GM19467 (cell line): ENCODE data around the gene LRP1B.

ENCODE experiments used
- ATAC-seq: cut with Tn5 transposase; IDR thresholded peaks from one replicate; pipeline ENCODE4 v1.9.1; 2021; ENCODE audit warnings: mild to moderate bottlenecking, moderate library complexity; ENCODE audit not compliant: unreplicated experiment

The LRP1B gene

GRCh38 chr2:141704541-141704940 lies 426.3 kb downstream of the LRP1B start:
- no peak for ATAC-seq

- no peak for ATAC-seq
Observed at GRCh38 chr2:141703501-141703900, 427.3 kb downstream of the LRP1B start.

- ATAC-seq: no peak
Observed at GRCh38 chr2:141701618-141702017, 429.2 kb downstream of the LRP1B start.

- ATAC-seq: no peak
Observed at GRCh38 chr2:141699573-141699972, 431.2 kb downstream of the LRP1B start.

GRCh38 chr2:141698500-141698899 lies 432.3 kb downstream of the LRP1B start:
- ATAC-seq: no peak

GRCh38 chr2:141697035-141697434 lies 433.8 kb downstream of the LRP1B start:
- no peak for ATAC-seq

- ATAC-seq: no peak
Observed at GRCh38 chr2:141694180-141694579, 436.6 kb downstream of the LRP1B start.

GRCh38 chr2:141692829-141693228 lies 438.0 kb downstream of the LRP1B start:
- ATAC-seq: no peak

GRCh38 chr2:141676139-141676538 lies 454.7 kb downstream of the LRP1B start:
- ATAC-seq: no peak

- ATAC-seq: no peak
Observed at GRCh38 chr2:141666191-141666590, 464.6 kb downstream of the LRP1B start.

- ATAC-seq: no peak
Observed at GRCh38 chr2:141660232-141660631, 470.6 kb downstream of the LRP1B start.

GRCh38 chr2:141654311-141654710 lies 476.5 kb downstream of the LRP1B start:
- ATAC-seq: no peak

- no peak for ATAC-seq
Observed at GRCh38 chr2:141653184-141653583, 477.6 kb downstream of the LRP1B start.

- ATAC-seq: no peak
Observed at GRCh38 chr2:141652308-141652707, 478.5 kb downstream of the LRP1B start.

GRCh38 chr2:141647353-141647752 lies 483.5 kb downstream of the LRP1B start:
- no peak for ATAC-seq

GRCh38 chr2:141641462-141641861 lies 489.4 kb downstream of the LRP1B start:
- no peak for ATAC-seq

GRCh38 chr2:141639809-141640208 lies 491.0 kb downstream of the LRP1B start:
- no peak for ATAC-seq

GRCh38 chr2:141633132-141633531 lies 497.7 kb downstream of the LRP1B start:
- ATAC-seq: no peak

- ATAC-seq: no peak
Observed at GRCh38 chr2:141630407-141630930, 500.3 kb downstream of the LRP1B start.

GRCh38 chr2:141620372-141620771 lies 510.4 kb downstream of the LRP1B start:
- ATAC-seq: no peak

- ATAC-seq: no peak
Observed at GRCh38 chr2:141618457-141618856, 512.4 kb downstream of the LRP1B start.

GRCh38 chr2:141611981-141612380 lies 518.8 kb downstream of the LRP1B start:
- ATAC-seq: no peak

- ATAC-seq: no peak
Observed at GRCh38 chr2:141611176-141611571, 519.6 kb downstream of the LRP1B start.
